GM18870 (cell line): ENCODE measurements around the gene DHRSX.
"Not testable (repeated sequence)": the region's sequence is repeated elsewhere in the genome, so short reads cannot be mapped to it uniquely, and the experiment has no call there.

Source experiments
- ATAC-seq: cut with Tn5 transposase; IDR thresholded peaks from one replicate; pipeline ENCODE4 v1.9.1; 2021; ENCODE audit warnings: moderate library complexity; ENCODE audit not compliant: unreplicated experiment

DHRSX gene

DNA sequence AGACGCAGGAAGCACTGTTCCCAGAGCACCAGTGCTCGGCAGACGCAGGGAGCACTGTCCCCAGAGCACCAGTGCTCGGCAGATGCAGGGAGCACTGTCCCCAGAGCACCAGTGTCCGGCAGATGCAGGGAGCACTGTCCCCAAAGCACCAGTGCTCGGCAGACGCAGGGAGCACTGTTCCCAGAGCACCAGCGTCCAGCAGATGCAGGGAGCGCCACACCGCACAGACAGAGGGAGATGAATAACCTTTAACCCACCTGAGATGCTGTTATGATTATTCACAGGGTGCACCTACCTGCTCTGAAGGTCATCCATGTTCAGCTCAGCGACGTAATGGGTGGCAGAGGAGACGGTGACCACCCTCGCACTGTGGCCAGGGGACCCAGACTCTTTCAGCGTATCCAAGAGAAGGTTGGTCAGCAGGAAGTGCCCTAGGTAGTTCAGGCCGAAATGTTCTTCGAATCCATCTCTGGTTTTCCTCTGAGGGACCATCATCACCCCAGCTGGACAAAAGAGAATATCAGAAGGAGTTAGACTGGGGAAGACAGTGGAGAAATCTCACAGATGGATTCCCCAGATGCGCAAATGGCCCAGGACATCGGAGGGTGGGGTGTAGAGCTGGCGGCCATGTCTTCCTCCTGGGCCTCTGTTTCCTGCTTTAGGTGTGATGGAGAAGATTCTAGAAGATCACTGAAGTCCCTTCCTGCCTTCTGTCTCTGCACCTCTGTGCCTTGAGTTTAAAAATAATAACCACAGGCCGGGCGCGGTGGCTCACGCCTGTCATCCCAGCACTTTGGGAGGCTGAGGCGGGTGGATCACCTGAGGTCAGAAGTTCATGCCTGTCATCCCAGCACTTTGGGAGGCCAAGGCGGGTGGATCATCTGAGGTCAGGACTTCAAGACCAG lies 234.1 kb downstream of the DHRSX start:
- ATAC-seq: no peak

DNA sequence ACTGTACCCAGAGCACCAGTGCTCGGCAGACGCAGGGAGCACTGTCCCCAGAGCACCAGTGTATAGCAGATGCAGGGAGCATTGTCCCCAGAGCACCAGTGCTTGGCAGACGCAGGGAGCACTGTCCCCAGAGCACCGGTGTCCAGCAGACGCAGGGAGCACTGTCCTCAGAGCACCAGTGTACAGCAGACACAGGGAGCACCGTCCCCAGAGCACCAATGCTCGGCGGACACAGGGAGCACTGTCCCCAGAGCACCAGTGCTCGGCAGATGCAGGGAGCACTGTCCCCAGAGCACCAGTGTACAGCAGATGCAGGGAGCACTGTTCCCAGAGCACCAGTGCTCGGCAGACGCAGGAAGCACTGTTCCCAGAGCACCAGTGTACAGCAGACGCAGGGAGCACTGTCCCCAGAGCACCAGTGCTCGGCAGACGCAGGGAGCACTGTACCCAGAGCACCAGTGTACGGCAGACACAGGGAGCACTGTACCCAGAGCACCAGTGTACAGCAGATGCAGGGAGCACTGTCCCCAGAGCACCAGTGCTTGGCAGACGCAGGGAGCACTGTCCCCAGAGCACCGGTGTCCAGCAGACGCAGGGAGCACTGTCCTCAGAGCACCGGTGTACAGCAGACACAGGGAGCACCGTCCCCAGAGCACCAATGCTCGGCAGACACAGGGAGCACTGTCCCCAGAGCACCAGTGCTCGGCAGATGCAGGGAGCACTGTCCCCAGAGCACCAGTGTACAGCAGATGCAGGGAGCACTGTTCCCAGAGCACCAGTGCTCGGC lies 234.9 kb downstream of the DHRSX start:
- ATAC-seq: not testable (repeated sequence)

DNA sequence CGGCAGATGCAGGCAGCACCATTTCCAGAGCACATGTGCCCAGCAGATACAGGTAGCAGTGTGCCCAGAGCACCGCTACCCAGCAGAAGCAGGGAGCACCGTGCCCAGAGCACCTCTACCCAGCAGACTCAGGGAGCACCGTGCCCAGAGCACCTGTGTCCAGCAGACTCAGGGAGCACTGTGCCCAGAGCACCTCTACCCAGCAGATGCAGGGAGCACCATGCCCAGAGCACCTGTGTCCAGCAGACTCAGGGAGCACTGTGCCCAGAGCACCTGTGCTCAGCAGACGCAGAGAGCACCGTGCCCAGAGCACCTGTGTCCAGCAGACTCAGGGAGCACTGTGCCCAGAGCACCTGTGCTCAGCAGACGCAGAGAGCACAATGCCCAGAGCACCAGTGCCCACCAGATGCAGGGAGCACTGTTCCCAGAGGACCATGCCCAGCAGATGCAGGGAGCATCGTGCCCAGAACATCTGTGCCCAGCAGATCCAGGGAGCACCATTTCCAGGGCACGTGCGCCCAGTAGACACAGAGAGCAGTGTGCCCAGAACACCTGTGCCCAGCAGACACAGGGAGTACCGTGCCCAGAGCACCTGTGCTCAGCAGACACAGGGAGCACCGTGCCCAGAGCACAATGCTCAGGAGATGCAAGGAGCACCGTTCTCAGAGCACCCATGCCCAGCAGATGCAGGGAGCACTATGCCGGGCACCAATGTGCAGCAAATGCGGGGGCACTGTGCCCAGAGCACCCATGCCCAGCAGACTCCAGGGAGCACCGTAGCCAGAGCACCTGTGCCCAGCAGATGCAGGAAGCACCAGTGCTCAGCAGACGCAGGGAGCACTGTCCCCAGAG lies 236.4 kb downstream of the DHRSX start:
- no peak for ATAC-seq

DNA sequence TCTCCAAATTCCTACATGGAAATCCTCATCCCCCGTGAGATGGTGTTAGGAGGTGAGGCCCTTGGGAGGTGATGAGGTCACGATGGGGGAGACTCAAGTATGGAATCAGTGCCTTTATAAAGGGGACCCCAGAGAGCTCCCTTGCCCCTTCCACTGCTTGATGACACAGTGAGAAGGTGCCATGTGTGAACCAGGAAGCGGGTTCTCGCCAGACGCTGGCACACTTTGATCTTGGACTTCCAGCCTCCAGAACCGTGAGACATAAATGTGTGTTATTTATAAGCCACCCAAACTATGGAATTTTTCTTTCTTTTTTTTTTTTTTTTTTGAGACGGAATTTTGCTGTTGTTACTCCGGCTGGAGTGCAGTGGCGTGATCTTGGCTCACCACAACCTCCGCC lies 237.6 kb downstream of the DHRSX start:
- no peak for ATAC-seq

DNA sequence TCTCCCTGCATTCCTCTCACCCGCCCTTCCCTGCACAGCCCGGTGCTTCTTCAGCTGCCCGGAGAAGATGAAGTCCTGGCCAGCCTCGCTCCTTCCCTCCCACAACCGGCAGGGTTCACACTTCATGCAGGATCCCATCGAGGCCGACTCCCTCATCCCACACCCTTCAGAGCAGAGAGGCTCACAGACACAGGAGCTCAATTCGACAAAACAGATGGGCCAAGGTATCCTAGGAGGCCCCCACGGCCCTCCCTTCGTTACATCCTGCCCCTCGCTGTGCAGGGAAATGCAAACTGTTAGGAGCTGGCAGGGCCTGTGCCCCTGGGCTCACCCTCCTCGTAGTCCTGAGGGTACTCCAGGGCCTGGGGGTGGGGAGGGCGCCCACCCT lies 238.1 kb downstream of the DHRSX start:
- ATAC-seq: no peak

DNA sequence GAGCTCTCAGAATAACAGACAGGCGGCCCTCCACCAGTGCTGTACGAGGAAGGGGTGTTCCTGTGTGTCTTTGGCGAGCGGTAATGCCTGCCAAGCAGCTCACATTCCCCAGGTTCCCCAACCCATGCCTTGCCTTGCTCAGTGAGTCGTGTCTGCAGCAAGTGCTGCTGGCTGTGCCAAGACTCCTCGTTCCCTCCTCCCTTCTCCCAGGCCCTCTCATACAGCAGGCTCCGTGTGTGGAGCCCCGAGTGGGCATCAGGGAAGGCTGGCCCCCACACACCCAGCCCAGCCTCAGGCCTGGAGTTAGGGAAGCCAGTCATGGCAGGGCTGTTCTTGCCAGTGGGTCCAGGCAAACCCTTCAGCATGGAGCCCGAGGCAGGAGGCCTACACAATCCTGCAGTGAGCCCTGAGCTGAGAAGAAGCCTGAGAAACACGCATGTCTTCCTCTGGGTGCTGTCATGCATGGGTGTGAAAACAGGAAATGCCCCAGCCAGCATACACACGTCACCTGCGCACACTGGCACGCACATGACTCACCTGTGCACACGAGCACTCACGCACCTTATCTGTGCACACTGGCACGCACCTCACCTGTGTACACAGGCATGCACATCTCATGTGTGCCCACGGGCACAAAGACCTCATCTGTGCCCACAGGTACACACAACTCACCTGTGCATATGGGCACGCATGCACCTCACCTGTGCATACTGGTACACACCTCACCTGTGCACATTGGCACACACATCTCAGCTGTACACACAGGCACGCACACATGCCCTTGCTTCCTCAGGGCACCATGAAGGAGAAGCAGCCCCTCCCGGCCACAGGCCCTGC lies 238.7 kb downstream of the DHRSX start:
- ATAC-seq: no peak

DNA sequence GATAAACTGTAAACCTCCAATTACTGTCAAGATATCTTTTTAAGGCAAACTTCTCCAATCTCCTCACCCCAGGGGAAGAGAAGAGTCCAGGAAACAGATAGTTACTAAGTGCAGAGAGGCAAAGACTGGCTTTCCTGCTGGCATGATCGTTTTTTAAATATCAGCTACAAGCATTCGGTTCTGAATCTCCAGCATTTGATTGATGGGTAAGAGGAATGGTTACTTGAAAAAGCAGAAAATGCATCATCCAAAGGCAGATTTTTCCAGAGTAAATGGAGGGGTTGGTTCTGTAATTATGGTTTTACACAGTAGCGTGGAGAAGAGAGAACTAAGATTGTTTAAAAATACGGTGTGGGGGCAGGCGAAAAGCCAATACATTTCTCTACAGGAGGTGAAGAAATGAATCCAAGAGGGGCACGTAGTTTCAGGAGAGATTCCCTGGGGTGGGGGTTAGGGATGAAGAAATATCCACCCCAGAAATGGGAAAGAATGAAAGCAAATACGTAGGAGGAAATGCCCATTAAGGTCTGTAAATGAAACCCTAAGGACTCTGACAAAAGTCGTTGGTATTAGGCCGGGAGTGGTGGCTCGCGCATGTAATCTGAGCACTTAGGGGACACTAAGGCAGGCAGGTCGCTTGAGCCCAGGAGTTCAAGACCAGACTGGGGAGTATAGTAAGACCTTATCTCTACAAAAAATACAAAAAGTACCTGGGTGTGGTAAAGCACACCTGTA lies 248.3 kb downstream of the DHRSX start:
- ATAC-seq: no peak

DNA sequence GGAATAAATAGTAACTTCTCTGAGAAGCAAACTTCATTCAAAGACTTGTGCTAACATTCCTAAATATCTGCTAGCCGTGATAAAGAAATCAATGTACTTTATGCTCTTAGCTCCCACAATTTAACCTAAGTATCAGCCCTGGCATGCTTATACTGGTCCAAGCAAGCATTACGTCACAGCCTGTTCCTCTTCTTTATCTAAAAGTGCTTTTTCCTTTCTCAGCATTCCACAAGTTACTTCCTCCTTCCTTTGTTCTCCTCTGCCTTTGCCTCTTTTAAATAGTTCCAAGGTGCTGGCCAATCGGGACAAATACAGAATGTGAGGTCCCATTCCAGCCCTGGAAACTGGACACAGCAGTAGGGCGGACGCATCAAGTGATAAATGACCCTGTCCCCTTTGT lies 249.6 kb downstream of the DHRSX start:
- no peak for ATAC-seq

DNA sequence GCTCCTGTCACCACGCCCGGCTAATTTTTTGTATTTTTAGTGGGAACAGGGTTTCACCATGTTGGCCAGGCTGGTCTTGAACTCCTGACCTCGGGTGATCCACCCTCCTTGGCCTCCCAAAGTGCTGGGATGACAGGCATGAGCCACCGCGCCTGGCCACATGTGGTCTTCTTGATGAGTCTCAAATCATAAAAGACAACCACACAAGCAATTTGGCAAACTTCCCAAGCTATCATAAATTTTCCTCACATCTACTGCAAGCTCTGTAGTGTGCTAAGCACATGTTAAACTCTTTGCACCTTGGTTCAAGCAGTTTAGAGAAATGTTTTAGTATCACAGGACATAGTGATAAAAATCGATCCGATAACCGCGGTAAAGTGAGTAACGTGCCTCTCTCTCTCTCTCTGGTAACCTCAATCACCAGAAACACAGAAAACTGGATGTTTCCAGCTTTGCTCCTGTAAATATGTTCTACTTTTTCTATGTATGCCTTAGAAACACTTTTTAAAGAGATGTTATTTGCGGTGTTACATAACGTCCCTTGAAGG lies 256.8 kb downstream of the DHRSX start:
- ATAC-seq: no peak

DNA sequence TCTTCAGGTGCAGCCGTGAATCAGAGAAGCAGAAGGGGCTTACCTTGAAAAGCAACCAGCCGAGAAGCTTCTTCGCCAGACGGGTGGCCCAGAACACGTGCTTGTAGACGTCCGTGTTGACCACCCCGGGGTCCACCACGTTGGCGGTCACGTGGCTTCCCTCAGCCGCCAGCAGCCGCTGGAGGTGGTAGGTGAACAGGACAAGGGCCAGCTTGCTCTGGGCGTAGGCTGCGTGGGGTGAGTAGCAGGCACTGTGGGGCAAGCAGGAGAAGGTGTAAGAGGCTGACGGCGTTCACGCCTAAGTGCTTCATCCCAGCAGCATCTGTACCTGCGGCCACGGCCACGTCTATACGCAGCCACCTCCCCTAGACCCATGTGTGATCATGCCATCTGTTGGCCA lies 257.8 kb downstream of the DHRSX start:
- ATAC-seq: no peak

DNA sequence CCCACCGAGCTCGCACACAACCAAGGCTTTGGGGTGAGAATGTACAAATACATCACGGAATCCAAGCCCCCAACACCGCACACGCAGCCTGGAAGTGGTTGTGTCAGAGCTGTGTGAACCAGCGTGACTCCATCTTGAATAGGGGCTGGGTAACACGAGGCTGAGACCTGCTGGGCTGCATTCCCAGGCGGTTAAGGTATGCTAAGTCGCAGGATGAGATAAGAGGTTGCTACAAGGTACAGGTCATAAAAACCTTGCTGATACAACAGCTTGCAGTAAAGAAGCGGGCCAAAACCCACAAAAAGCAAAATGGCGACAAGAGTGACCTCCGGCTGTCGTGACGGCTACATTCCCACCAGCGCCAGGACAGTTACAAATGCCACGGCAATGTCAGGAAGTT lies 258.4 kb downstream of the DHRSX start:
- ATAC-seq: no peak

DNA sequence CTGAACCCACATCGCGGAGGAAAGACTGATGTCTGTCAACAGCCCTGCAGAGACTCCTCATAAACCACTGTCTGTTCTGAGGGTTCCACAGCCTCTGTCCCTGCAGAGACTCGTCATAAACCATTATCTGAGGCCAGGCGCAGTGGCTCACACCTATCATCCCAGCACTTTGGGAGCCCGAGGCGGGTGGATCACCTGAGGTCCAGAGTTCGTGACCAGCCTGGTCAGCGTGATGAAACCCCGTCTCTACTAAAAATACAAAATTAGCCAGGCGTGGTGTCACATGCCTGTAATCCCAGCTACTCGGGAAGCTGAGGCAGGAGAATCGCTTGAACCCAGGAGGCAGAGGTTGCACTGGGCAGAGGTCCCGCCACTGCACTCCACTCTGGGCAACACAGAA lies 259.3 kb downstream of the DHRSX start:
- ATAC-seq: not testable (repeated sequence)

DNA sequence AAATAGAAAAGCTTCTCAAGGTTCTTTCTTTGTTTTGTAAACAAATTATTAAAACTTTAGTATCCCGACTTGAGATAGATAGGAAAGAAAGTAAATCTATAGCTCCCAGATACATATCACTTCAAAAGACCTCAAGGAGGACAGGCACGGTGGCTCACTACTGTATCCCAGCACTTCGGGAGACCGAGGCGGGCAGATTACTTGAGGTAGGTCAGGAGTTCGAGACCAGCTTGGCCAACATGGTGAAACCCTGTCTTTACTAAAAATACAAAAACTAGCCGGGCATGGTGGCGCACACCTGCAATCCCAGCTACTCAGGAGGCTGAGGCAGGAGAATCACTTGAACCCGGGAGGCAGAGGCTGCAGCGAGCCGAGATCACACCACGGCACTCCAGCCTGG lies 260.0 kb downstream of the DHRSX start:
- ATAC-seq: not testable (repeated sequence)

DNA sequence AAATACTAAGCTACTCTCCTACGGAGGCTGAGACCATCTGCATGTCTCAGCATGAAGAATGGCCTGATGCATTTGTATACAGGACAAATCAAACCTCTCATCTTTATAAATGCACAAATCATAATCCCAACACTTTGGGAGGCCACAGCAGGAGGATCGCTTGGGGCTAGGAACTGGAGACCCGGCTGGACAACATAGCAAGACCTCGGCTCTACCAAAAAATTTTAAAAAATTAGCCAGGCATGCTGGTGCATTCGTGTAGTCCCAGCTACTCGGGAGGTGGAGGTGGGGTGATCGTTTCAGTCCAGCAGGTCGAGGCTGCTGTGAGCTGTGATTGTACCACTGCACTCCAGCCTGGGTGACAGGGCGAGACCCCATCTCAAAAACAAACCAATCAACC lies 262.8 kb downstream of the DHRSX start:
- no peak for ATAC-seq

DNA sequence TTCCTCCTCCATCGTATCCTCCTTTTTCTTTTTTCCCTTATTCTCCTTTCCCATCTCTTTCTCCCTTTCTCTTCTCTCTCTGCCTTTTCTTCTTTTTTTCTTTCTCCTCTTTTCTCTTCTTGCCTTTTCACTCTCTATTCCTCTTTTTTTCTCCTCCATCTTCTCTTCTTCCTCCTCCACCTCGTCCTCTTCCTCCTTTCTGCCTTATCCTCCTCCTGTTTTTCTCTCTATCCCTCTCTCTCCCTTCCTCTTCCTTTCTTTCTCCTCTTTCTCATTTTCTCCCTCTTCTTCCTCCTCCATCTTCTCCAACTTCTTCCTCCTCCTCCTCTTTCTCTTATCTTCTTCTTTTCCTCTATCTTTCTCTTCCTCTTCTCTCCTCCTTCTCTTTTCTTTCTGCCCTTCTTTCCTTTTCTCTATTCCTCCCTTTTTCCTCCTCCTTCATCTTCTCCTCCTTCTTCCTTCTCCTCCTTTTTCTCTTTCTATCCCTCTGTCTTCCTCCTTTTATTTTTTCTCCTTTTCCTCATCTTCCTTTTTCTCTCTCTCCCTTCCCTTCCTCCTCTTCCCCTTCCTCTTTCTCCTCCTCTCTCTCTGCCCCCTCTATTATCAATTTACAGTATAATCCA lies 269.1 kb downstream of the DHRSX start:
- no peak for ATAC-seq

DNA sequence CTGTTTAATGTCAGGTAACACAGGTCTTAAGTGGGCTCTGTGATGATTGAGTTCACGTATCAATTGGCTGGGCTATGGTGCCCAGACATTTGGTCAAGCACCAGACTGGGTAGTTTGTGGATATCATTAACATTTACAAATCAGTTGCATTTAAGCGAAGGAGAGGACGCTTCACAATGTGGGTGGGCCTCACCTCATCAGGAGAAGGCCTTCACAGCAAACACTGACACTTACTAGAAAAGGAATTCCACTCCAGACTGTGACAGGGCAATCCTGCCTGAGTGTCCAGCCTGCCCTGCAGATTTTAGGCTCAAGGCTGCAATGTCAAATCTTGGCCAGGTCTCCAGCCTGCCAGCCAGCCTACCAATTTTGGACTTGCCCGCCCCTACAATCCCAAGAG lies 270.3 kb downstream of the DHRSX start:
- ATAC-seq: no peak

DNA sequence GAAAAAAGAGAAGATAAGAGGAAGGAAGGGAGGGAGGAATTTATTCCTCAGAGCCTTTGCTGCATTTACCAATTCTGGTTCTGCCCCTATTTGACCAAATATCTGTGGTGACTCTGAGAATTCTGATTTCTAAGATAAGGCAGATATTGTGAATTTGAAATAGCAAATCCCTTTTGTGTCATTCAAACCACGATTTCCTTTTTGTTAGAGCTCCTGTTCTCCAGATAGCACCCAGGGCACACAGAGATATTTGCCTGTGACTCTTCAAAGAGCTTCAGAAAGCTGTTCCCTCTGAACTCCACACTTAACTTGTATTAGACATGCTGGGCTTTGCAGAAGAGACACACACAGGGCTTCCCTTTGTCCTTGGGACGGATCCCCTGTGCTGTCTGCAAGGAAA lies 272.2 kb downstream of the DHRSX start:
- ATAC-seq: no peak

DNA sequence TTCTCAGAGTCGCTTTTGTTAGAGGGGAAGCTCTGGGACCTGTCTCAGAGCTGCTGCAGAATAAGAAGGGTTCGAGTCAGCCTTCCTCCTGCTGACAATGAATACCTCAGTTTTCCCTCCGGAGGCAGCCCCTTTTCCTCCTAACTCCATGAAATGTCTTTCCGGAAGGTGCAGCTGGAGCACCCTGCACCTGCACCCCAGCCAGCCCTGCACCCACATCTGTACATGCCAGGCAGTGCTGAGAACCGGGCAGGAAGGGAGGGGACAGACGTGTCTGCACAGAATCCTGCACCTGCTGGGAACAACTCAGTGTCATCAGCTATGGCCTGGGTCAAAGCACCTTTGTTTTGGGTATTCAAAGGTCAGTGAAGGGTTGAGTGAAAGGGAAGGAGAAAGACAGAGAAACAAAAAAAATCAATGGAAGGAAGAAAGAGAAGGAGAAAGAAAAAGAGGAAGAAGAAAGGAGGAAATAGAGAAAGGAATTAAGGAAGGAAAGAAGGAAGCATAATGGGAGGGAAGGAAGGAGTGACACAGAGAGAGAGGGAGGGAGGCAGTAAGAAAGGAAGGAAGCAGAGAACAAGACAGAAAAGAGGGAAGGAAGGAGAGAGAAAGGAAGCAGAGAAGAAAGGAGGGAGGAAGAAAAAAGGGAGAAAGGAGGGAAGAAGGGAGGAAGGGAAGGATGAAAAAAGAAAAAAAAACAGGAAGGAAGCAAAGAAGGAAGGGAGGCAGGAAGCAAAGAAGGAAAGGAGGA lies 273.7 kb downstream of the DHRSX start:
- no peak for ATAC-seq
